HG02973 (cell line): ENCODE measurements around the gene HIP1.
A peak's percentile ranks its signal among the peaks of the same experiment; 100 is the strongest.
"Not testable (repeated sequence)": the region's sequence is repeated elsewhere in the genome, so short reads cannot be mapped to it uniquely, and the experiment has no call there.

ENCODE experiments used
- ATAC-seq: cut with Tn5 transposase; IDR thresholded peaks from one replicate; pipeline ENCODE4 v1.9.1; 2021; ENCODE audit warnings: moderate library complexity; ENCODE audit not compliant: unreplicated experiment

HIP1 gene

DNA sequence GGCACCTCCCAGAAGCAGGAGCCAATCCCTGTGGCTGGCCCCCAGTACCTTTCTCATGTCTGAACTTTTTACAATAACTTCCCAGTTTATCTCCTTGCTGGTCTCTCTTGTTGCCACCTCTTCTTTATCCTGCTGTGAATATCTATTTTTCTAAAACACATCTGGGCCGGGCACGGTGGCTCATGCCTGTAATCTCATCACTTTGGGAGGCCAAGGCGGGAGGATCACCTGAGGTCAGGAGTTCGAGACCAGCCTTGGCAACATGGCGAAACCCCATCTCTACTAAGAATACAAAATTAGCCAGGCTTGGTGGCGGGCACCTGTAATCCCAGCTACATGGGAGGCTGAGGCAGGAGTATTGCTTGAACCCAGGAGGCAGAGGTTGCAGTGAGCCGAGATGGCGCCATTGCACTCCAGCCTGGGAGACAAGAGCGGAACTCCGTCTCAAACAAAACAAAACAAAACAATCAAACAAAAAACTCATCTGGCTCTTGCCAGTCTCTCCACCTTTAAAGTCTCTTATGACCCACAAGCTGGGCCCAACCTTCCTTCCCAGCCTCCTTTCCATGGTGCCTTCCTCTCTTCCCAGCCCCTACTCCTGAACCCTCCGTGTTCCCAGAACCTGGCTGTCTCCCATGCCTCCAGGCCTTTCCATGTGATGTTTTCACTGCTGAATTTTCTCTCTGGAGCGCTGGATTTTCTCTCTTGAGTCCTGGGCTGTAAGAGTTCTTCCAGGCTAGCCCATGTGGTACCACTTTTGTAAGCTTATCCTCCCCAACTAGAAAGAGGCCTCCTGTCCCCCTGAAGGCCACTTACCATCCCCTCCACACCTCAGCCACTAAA is 51.3 kb downstream of the HIP1 start:
- no peak for ATAC-seq

DNA sequence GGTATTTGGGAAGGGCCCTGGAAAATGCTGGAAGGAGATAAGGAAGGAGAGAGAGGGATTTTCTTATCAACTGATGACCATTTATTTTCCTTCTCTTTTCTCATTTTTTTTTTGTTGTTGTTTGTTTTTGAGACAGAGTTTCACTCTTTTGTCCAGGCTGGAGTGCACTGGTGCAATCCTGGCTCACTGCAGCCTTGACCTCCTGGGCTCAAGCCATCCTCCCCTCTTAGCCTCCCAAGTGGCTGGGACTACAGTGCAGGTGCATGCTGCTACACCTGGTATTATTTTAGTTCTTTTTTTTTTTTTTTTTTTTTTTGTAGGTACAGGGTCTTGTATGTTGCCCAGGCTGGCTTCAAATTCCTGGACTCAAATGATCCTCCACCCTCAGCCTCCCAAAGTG is 52.2 kb downstream of the HIP1 start:
- ATAC-seq, result no peak

GRCh38 chr7:75682052-75682451 is 56.7 kb downstream of the HIP1 start:
- not testable (repeated sequence) for ATAC-seq

DNA sequence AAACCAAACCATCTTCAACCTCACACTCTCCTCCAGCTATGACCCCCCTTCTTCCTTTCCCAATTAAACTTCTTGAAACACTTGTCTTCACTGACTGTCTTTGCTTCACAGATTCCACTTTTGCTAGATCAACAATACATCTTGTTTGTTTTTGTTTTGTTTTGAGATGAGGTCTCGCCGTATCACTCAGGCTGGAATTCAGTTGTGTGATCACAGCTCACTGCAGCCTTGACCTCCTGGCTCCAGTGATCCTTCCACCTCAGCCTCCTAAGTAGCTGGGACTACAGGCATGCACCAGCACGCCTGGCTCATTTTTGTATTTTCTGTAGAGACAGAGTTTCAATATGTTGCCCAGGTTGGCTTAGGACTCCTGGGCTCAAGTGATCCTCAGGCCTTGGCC is 59.7 kb downstream of the HIP1 start:
- ATAC-seq, result no peak

DNA sequence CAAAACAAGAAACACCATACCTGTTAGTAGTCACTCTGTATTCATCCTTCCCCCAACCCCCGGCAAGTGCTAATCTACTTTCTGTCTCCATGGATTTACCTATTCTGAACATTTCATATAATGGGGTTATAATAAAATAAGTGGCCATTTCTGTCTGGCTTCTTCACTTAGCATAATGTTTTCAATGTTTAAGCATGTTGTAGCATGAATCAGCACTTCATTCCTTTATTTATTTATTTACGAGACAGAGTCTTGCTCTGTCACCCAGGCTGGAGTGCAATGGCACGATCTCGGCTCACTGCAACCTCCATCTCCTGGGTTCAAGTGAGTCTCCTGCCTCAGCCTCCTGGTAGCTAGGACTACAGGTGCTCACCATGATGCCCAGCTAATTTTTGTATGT is 69.2 kb downstream of the HIP1 start:
- ATAC-seq, result no peak

DNA sequence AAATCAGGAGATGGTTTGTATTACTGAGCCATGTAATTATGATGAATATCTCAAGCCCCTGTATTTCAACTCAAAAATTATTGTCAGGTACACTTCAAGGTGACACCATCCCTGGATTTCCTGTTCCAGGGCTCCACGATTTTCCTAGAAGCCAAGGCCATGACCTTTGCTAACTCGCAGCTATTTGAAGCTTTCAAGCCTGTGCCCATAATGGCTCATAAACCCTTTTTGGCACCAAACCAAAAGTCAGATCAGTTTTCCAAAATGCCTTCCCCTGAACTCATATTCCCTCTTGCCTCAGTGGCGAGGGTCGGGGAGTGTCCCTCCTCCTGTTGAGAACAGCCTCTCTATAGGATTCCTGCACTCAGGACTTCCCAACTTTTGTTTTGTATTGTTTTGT is 70.8 kb downstream of the HIP1 start:
- ATAC-seq, result no peak

DNA sequence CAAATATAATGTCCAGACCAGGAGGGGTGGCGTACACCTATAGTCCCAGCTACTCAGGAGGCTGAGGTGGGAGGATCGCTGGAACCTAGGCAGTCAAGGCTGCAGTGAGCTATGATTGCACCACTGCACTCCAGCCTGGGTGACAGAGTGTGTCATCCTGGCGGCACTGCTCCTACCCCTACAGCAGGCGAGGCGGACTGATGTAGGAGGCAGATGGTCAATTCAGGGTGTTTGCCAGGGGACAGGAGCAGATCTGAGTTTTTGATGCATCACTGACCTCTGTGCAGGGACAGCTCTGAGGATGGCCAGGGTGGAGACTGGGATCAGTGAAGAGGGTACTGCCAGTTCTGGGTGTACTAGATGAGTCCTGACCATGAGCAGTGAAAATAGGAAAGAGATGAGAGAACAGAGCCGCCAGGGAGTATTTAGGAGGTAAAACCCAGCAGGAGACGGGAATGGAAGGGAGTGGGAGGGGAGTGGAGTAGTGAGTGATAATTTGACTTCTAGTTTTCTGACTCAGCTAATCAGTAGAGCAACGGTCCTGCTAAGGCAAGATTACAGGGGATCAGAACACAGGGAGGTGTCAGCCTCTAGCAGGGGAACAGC is 75.3 kb downstream of the HIP1 start:
- peak; percentile 31 for ATAC-seq

- peak; percentile 68 for ATAC-seq
Measured at GRCh38 chr7:75662579-75663301, 76.0 kb downstream of the HIP1 start.

- ATAC-seq, result no peak
Measured at GRCh38 chr7:75660566-75661215, 78.0 kb downstream of the HIP1 start.

DNA sequence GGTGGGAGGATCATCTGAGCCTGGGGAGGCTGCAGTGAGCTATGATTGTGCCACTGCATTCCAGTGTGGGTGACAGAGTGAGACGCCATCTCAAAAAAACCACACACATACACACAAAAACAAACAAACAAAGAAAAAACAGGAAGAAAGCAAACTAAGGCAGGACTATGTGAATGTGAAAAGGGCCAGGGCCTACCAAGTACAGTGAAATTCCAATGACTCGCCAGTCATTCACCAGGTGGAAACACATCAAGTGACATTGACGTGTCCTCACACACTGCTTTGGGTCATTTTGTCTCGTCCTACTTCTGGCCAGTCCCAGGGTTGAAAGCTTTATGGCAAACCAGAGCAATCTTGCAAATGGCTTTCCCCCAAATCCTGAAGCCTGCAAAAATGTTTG is 79.9 kb downstream of the HIP1 start:
- no peak for ATAC-seq

DNA sequence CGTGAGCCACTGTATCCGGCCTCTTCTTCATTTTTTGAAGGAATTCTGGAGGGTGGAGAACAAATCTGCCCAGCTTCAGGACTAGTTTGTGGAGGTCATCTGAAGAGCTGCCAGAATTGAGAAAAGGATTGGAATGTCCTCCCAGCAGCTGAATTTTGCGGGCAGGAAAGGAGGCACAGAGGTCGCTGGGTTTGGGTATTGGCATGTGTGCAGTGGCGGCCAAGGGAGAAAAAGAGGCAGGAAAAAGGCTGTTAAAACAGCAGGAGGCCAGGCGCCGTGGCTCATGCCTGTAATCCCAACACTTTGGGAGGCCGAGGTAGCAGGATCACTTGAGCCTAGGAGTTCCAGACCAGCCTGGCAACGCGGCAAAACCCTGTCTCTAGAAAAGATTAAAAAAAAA is 80.4 kb downstream of the HIP1 start:
- ATAC-seq, result no peak

DNA sequence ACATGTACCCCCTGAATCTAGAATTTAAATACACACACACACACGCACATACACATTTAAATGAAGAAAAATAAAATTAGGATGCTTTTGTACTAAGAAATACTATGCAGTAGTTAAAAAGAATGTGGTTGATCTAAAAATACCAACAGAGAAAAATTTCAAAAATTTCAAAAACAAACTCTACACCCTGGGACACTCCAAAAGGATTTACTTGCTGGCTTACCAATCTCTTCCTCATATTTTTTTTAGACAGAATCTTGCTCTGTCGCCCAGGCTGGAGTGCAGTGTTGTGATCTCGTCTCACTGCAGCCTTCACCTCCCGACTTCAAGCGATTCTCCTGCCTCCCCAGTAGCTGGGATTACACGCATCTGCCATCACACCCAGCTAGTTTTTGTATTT is 80.9 kb downstream of the HIP1 start:
- ATAC-seq, result no peak

DNA sequence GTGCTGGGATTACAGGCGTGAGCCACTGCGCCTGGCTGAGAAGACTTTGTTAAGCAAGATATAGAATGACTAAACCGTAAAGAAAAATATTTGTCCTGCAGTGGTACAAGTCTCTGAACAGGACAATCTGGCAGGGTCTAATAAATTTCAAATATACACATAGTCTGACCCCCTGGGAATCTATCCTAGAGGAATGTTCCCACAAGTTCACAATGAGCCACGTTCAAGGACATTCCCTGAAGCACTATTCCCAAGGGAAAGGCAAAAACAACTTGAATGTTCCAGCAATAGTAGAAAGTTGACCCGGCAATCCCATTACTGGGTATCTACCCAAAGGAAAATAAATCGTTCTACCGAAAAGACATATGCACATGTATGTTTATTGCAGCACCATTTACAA is 82.0 kb downstream of the HIP1 start:
- ATAC-seq, result no peak

DNA sequence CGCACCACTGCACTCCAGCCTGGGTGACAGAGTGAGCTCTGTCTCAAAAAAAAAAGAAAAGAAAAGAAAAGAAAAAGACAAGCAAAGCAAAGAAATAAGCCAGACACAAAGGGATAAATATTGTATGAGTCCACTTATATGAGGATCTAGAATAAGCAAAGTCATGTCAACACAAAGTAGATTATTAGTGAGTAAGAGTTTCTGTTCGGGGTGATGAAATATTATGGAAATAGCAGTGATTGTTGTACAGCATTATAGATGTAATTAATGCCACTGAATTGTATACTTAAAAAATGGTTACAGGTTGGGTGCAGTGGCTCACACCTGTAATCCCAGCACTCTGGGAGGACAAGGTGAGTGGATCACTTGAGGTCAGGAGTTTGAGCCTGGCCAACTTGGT is 83.2 kb downstream of the HIP1 start:
- no peak for ATAC-seq

DNA sequence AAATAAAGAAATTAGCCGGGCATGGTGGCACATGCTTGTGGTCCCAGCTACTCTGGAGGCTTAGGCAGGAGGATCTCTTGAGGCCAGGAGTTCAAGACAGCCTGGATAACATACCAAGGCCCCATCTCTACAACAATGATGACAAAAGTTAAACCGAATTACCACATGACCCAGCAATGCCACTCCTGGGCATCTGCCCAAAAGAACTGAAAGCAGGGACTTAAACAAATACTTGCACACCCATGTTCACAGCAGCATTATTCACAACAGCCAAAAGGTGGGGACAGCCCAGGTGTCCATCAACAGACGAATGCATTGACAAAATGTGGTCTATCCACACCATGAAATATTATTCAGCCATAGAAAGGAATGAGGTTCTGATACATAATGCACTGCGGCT is 83.9 kb downstream of the HIP1 start:
- ATAC-seq, result no peak

DNA sequence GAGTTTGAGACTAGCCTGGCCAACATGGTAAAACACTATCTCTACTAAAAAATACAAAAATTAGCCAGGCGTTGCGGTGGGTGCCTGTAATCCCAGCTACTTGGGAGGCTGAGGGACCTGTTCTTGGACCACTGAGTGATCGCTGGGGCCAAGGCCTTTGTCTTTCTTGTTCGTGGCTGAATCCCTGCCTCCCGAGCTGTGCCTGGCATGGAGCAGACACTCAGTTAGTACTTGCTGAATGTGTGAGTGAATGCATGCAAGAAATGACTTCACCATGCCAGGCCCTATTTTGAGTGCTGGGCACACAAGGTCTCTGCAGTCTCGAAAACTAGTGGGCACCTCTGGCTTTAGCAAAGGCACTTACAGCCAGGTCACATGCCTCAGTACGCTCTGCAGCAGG is 85.1 kb downstream of the HIP1 start:
- no peak for ATAC-seq

DNA sequence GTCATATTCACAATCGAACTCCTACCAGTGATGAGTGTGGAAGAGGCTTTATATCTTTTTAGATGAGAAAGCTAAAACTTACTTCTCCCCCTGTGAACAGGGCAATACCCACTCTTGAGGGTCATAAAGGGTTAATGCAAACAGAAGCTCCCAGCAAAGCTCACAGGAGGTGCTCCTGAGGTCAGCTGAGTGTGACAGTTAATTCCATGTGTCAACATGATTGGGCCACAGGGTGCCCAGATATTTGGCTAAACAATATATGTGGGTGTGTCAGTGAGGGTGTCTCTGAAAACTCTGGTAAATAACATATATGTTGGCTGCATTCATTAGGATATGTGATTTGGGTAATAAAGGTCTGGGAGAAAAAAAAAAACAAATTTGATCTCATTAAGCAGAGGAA is 86.0 kb downstream of the HIP1 start:
- no peak for ATAC-seq

- ATAC-seq, result no peak
Measured at GRCh38 chr7:75650681-75651080, 88.1 kb downstream of the HIP1 start.

- ATAC-seq, result no peak
Measured at GRCh38 chr7:75650062-75650461, 88.7 kb downstream of the HIP1 start.

DNA sequence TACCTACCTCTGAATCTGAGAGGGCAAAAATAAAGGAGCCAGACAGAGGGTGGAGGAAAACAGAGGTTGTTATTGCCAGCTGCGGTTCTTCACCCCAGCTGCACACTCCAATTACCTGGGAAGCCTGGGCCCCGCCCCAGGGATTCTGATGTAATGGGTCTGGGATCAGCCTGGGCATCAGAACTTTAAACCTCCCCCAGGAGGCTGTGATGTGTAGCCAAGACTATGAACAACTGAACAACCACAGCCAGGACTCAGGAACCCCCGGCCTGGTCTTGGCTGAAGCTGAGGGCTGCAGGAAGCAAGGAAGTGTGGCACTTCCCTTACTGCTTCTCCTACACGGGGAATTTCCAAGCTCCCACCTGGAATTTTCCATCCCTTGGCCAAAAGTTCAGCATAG is 89.3 kb downstream of the HIP1 start:
- ATAC-seq, result no peak

DNA sequence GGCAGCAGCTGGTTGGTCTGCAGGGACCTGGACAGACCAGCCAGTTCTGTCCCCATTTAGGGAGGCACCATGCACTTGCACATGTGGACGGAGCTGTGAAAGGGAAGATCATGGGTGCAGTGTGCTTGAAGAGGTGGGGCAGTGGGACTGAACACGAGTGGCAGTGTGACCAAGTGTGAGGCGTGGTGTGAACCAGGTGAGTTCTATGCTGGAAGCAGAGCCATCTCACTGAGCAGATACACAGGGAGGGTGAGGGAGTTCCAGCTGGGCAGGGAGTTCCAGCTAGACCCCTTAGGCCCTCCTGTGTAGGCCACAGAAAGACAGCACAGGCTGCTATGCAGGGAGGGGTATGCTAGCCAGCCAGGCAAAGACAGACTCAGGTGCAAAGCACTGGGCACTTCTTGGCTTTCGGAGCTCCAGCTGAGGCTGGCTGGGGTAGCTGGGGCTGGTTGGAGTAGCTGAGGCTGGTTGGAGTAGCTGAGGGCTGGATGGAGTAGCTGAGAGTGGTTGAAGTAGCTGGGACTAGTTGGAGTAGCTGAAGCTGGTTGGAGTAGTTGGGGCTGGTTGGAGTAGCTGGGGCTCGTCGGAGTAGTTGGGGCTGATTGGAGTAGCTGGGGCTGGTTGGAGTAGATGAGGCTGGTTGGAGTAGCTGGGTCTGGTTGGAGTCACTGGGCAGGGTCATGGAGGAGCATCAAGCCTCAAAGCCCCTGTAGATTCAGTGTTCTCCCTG is 90.9 kb downstream of the HIP1 start:
- no peak for ATAC-seq
